Stimulated activated CD4-positive, alpha-beta T cell treated with anti-CD3 and anti-CD28 coated beads, TNF-alpha, amount 100 ng/mL, for 4 hours (primary cell): ENCODE results near the gene CHRNA7.

ENCODE experiments used
- DNase-seq, 3 experiments: peaks; one replicate each; pipeline ENCODE4 v3.0.0-alpha.2; 2020; ENCODE audit warnings: low read depth in 3 of 3

Gene CHRNA7

GRCh38 chr15:32029862-32030781 lies at the start of gene CHRNA7:
Gene CHRNA7 (plus strand): TSS chr15:32030515. CDS start chr15:32030595, 80 bp downstream.
- no peak for DNase-seq

GRCh38 chr15:31985607-31986006 lies 44.7 kb upstream of the CHRNA7 start:
- DNase-seq: no peak

- no peak for DNase-seq
Observed at GRCh38 chr15:31993062-31993461, 37.3 kb upstream of the CHRNA7 start.

- no peak for DNase-seq
Observed at GRCh38 chr15:31997711-31998110, 32.6 kb upstream of the CHRNA7 start.

- no peak for DNase-seq
Observed at GRCh38 chr15:32003558-32003957, 26.8 kb upstream of the CHRNA7 start.

GRCh38 chr15:32004249-32004648 lies 26.1 kb upstream of the CHRNA7 start:
- DNase-seq: no peak

- DNase-seq: no peak
Observed at GRCh38 chr15:32007355-32007960, 22.9 kb upstream of the CHRNA7 start.

GRCh38 chr15:32014953-32015352 lies 15.4 kb upstream of the CHRNA7 start:
- no peak for DNase-seq

GRCh38 chr15:32020156-32020555 lies 10.2 kb upstream of the CHRNA7 start:
- DNase-seq: no peak

- DNase-seq: no peak
Observed at GRCh38 chr15:32028921-32029320, 1.4 kb upstream of the CHRNA7 start.

GRCh38 chr15:32029409-32029861 lies 880 bp upstream of the CHRNA7 start:
- no peak for DNase-seq

- no peak for DNase-seq
Observed at GRCh38 chr15:32030795-32031194, 480 bp downstream of the CHRNA7 start.

- no peak for DNase-seq
Observed at GRCh38 chr15:32033186-32033890, 3.0 kb downstream of the CHRNA7 start.

GRCh38 chr15:32034106-32034505 lies 3.8 kb downstream of the CHRNA7 start:
- no peak for DNase-seq

GRCh38 chr15:32035285-32035684 lies 5.0 kb downstream of the CHRNA7 start:
- no peak for DNase-seq

GRCh38 chr15:32036971-32037370 lies 6.7 kb downstream of the CHRNA7 start:
- no peak for DNase-seq

- DNase-seq: no peak
Observed at GRCh38 chr15:32041294-32041693, 11.0 kb downstream of the CHRNA7 start.

- no peak for DNase-seq
Observed at GRCh38 chr15:32042269-32042972, 12.1 kb downstream of the CHRNA7 start.

GRCh38 chr15:32053719-32054118 lies 23.4 kb downstream of the CHRNA7 start:
- no peak for DNase-seq

- no peak for DNase-seq
Observed at GRCh38 chr15:32057876-32058425, 27.6 kb downstream of the CHRNA7 start.

- no peak for DNase-seq
Observed at GRCh38 chr15:32060706-32061105, 30.4 kb downstream of the CHRNA7 start.
